Endothelial cell of umbilical vein (primary cell): ENCODE measurements around the gene CT47A1. TPM values are rescaled to one million over a fixed set of nuclear protein-coding genes. Genes with fewer than 3 reads are reported as not detected.

Experiments used
- BruUV-seq: library from RNA; stranded (reverse); fragments of 400-500 nt; replicated peaks from 2 replicates; lab custom pipeline; 2021; lab: Mats Ljungman, UMichigan
- CTCF ChIA-PET: fragments of 300-600, 350-600 bp; sonication (Branson Sonifier 250); formaldehyde crosslinking; loops from one replicate; lab custom pipeline; 2021; ENCODE audit warnings: antibody characterized with exemption, inconsistent platforms; lab: Charles Lee
- POLR2A ChIA-PET: fragments of 300-600, 350-600 bp; sonication (Branson Sonifier 250); formaldehyde crosslinking; loops from one replicate; lab custom pipeline; 2021; ENCODE audit warnings: antibody characterized with exemption, inconsistent platforms; lab: Charles Lee
- DNase-seq: peaks from one replicate; pipeline ENCODE4 v3.0.0-alpha.2; 2011; ENCODE audit warnings: low read depth, low spot score
- FAIRE-seq: peaks from 2 replicates; lab custom pipeline; 2011; peaks lifted over from hg19 to GRCh38; lab: Jason Lieb, UNC
- H2AFZ ChIP-seq: 2 replicates; pipeline ENCODE4 v1.6.0; 2012; ENCODE audit warnings: low read depth, low read length, control low read depth, inconsistent platforms
- H3K27ac ChIP-seq: 2 replicates; pipeline ENCODE4 v1.5.1; 2011; ENCODE audit warnings: low read depth, mild to moderate bottlenecking, control low read depth, low read length, moderate library complexity; ENCODE audit not compliant: insufficient read depth
- H3K27me3 ChIP-seq, 2 experiments: 2 replicates each; pipeline versions ENCODE4 v1.6.0 to v1.6.1; 2011; ENCODE audit warnings: low read length in 2 of 2, mixed read lengths in 1 of 2; ENCODE audit not compliant: control insufficient read depth in 2 of 2, insufficient read depth in 2 of 2
- H3K36me3 ChIP-seq, 2 experiments: 2 replicates in 1 of 2; 3 replicates in 1 of 2; pipeline ENCODE4 v1.5.1; 2011; ENCODE audit warnings: low read length in 2 of 2, mild to moderate bottlenecking in 1 of 2, moderate library complexity in 1 of 2; ENCODE audit not compliant: control insufficient read depth in 2 of 2, insufficient read depth in 2 of 2; ENCODE audit errors: extremely low read depth in 1 of 2
- H3K4me1 ChIP-seq: 3 replicates; pipeline ENCODE4 v1.5.1; 2011; ENCODE audit warnings: mild to moderate bottlenecking, low read length; ENCODE audit not compliant: control insufficient read depth, insufficient read depth; ENCODE audit errors: extremely low read depth
- H3K4me2 ChIP-seq: 2 replicates; pipeline ENCODE4 v1.6.1; 2011; ENCODE audit warnings: low read length, control low read depth, mixed read lengths; ENCODE audit not compliant: insufficient read depth
- H3K4me3 ChIP-seq, 3 experiments: fragments of 200-600 bp in 1 of 3; sonication (generic), shearing (Covaris generic) in 1 of 3; replicated peaks in 1 of 3; 2 replicates each; pipeline ENCODE4 v1.5.1; 2011 to 2016; ENCODE audit warnings: control low read depth in 3 of 3, low read length in 3 of 3, mild to moderate bottlenecking in 2 of 3, inconsistent platforms in 1 of 3, low read depth in 1 of 3, moderate library complexity in 1 of 3; ENCODE audit not compliant: insufficient read depth in 1 of 3
- H3K79me2 ChIP-seq: 2 replicates; pipeline ENCODE4 v1.6.0; 2012; ENCODE audit warnings: low read length, inconsistent platforms; ENCODE audit not compliant: control insufficient read depth, insufficient read depth
- H3K9ac ChIP-seq: replicated peaks from 2 replicates; pipeline ENCODE3; 2011; ENCODE audit warnings: low read length, control low read depth; ENCODE audit not compliant: insufficient read depth; ENCODE audit errors: extremely low read depth
- H3K9me1 ChIP-seq: replicated peaks from 3 replicates; pipeline ENCODE4 v1.6.0; 2011; ENCODE audit warnings: mild to moderate bottlenecking, low read length; ENCODE audit not compliant: control insufficient read depth, insufficient read depth; ENCODE audit errors: extremely low read depth
- H3K9me3 ChIP-seq: replicated peaks from 2 replicates; pipeline ENCODE4 v1.5.1; 2012; ENCODE audit warnings: low read length, inconsistent platforms; ENCODE audit not compliant: control insufficient read depth, insufficient read depth
- H4K20me1 ChIP-seq: replicated peaks from 2 replicates; pipeline ENCODE3; 2011; ENCODE audit warnings: mild to moderate bottlenecking, low read length; ENCODE audit not compliant: control insufficient read depth, insufficient read depth; ENCODE audit errors: extremely low read depth
- EZH2 ChIP-seq: IDR thresholded peaks from 2 replicates; pipeline ENCODE4 v1.6.1; 2012; ENCODE audit warnings: borderline replicate concordance, low read depth, mild to moderate bottlenecking, moderate library complexity, low read length, inconsistent platforms; ENCODE audit not compliant: severe bottlenecking
- FOS ChIP-seq: IDR thresholded peaks from 2 replicates; pipeline ENCODE4 v1.6.1; 2011; ENCODE audit warnings: mild to moderate bottlenecking, low read length, moderate library complexity, borderline replicate concordance; ENCODE audit not compliant: insufficient read depth
- GATA2 ChIP-seq: IDR thresholded peaks from 2 replicates; pipeline ENCODE4 v1.7.0; 2011; ENCODE audit warnings: low read depth, mild to moderate bottlenecking, moderate library complexity, mixed read lengths, low read length; ENCODE audit not compliant: insufficient read length, insufficient read depth
- JUN ChIP-seq: IDR thresholded peaks from 2 replicates; pipeline ENCODE4 v1.6.1; 2011; ENCODE audit warnings: borderline replicate concordance, low read depth; ENCODE audit not compliant: insufficient read length, insufficient read depth
- MYC ChIP-seq: IDR thresholded peaks from one replicate; pipeline ENCODE4 v1.6.1; 2011; ENCODE audit warnings: mild to moderate bottlenecking, low read depth, low read length
- POLR2A ChIP-seq: IDR thresholded peaks from 2 replicates; pipeline ENCODE4 v1.6.1; 2012; ENCODE audit warnings: low read depth, mild to moderate bottlenecking, control low read depth, low read length
- POLR2AphosphoS5 ChIP-seq: IDR thresholded peaks from 2 replicates; pipeline ENCODE4 v1.6.1; 2012; ENCODE audit warnings: low read depth, mild to moderate bottlenecking, control low read depth, low read length, moderate library complexity; ENCODE audit not compliant: insufficient read depth
- dilution Hi-C: fragments of 300-500 bp; cut with MboI; formaldehyde crosslinking; loops from one replicate; pipeline ENCODE4 v1.15.0; 2019; ENCODE audit warnings: low sequenced_read_pairs; ENCODE audit not compliant: extremely low pct_ligation_motif_present
- intact Hi-C: fragments of 100-400 bp; cut with micrococcal nuclease; formaldehyde crosslinking; loops from one replicate; pipeline ENCODE4 v1.10.0; 2022
- polyA plus RNA-seq, 4 experiments: library from polyadenylated mRNA; depleted of rRNA in 3 of 4; stranded (reverse) in 3 of 4; unstranded in 1 of 4; fragments of >200 nt; gene quantifications; 2 replicates each; pipeline versions ENCODE4 v1.2.1 to v1.2.3, GENCODE V29; 2011 to 2012; ENCODE audit warnings: missing spikeins in 1 of 4
- total RNA-seq: library from RNA; stranded (reverse); gene quantifications from 2 replicates; pipeline ENCODE4 v1.2.3, GENCODE V29; 2021
- TF ChIP-seq, protein P1 (sequence below), 2 donors: IDR thresholded peaks; 1 replicate in 1 of 2; 2 replicates in 1 of 2; pipeline ENCODE4 v1.5.1; 2011; ENCODE audit warnings: low read length in 2 of 2, mild to moderate bottlenecking in 2 of 2, moderate library complexity in 2 of 2, control low read depth in 1 of 2, inconsistent platforms in 1 of 2, low read depth in 1 of 2; ENCODE audit not compliant: insufficient read depth in 1 of 2; ENCODE audit errors: extremely low read depth in 1 of 2
- TF ChIP-seq, protein P2 (sequence below): IDR thresholded peaks from 2 replicates; pipeline ENCODE4 v1.6.1; 2011; ENCODE audit not compliant: insufficient read depth, insufficient read length

The CT47A1 gene
- total and polyA plus RNA-seq, 2 donors (not counting 3 experiments of a cell fraction or from before 2014, with no cell fraction given): not detected

DNA sequence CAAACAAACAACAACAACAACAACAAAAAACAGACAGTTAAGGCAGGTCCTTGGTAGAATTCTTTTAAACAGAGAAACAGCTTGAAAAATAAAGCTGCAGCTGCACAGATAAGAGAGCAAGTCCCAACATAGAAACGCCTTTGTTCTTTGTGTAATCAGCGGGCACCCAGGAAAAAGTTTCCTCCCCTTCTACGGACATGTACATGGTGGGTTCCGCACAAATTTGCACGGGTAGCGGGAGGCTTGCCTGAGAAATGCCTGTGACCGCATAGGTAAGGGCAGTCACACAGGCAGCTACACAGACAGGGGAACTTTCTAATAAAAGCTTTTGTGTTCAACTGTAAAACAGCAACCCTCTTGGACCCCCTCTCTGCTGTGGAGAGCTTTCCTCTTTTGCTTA, 25.7 kb upstream of the CT47A1 start:
- dilution Hi-C loops: no loop called here
- no peaks in the 10 kb centered on the region for H3K4me1 ChIP-seq
- H3K27ac ChIP-seq: no peak overlapping the region
- H4K20me1 ChIP-seq: no peaks in the 10 kb centered on the region
- POLR2A ChIA-PET: no interaction called here
- CTCF ChIA-PET: no interaction called here
- no peak overlapping the region for H3K9ac ChIP-seq
- no peaks in the 10 kb centered on the region for H3K9me3 ChIP-seq
- no peaks in the 10 kb centered on the region for H3K27me3 ChIP-seq
- no peaks in the 10 kb centered on the region for H3K79me2 ChIP-seq
- no peak for FAIRE-seq
- H2AFZ ChIP-seq: no peak overlapping the region
- no peaks in the 10 kb centered on the region for H3K9me1 ChIP-seq
- no peak overlapping the region for H3K4me2 ChIP-seq
- H3K4me3 ChIP-seq: no peak overlapping the region
- BruUV-seq: no TSS peak
- no peak for DNase-seq
- no peaks in the 10 kb centered on the region for H3K36me3 ChIP-seq
- intact Hi-C loops: no loop called here
- TF ChIP-seq EZH2 (no peak), POLR2AphosphoS5 (no peak), FOS (no peak), POLR2A (no peak), GATA2 (no peak), JUN (no peak), MYC (no peak)
- TF ChIP-seq, protein P1, sequence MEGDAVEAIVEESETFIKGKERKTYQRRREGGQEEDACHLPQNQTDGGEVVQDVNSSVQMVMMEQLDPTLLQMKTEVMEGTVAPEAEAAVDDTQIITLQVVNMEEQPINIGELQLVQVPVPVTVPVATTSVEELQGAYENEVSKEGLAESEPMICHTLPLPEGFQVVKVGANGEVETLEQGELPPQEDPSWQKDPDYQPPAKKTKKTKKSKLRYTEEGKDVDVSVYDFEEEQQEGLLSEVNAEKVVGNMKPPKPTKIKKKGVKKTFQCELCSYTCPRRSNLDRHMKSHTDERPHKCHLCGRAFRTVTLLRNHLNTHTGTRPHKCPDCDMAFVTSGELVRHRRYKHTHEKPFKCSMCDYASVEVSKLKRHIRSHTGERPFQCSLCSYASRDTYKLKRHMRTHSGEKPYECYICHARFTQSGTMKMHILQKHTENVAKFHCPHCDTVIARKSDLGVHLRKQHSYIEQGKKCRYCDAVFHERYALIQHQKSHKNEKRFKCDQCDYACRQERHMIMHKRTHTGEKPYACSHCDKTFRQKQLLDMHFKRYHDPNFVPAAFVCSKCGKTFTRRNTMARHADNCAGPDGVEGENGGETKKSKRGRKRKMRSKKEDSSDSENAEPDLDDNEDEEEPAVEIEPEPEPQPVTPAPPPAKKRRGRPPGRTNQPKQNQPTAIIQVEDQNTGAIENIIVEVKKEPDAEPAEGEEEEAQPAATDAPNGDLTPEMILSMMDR (IDR thresholded peaks at IDR 0.05; ENCODE audit: extremely low read depth in 1 of 2, insufficient read depth in 1 of 2, low read depth in 1 of 2, low read length in 2 of 2): no peak
- TF ChIP-seq, protein P2, sequence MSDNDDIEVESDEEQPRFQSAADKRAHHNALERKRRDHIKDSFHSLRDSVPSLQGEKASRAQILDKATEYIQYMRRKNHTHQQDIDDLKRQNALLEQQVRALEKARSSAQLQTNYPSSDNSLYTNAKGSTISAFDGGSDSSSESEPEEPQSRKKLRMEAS: no peak
